Pancreas (tissue), 10 donors: ENCODE measurements around the gene GPR150. TPM values are rescaled to one million over a fixed set of nuclear protein-coding genes. Genes with fewer than 3 reads are reported as not detected.

Source experiments
- ATAC-seq, 4 donors: fragments of 200-7000 bp; cut with Tn5 transposase; one replicate each; pipeline versions ENCODE4 v1.8.0 to v1.9.1; 2020; ENCODE audit warnings: mild to moderate bottlenecking in 4 of 4, moderate library complexity in 4 of 4
- DNase-seq, 6 donors: peaks; one replicate each; pipeline ENCODE4 v3.0.0-alpha.2; 2020
- FAIRE-seq: peaks from 2 replicates; lab custom pipeline; 2012; peaks lifted over from hg19 to GRCh38; lab: Jason Lieb, UNC
- H3K27ac ChIP-seq, 4 donors: fragments of 200-600 bp; sonication (generic); 1 replicate in 3 of 4; 2 replicates in 1 of 4; pipeline versions ENCODE4 v1.5.0 to v1.8.0; 2020
- H3K27me3 ChIP-seq, 4 donors: fragments of 200-600 bp; one replicate each; pipeline ENCODE4 v1.8.0; 2021
- H3K36me3 ChIP-seq, 3 donors: fragments of 200-600 bp; sonication (generic) in 1 of 3; one replicate each; pipeline versions ENCODE4 v1.5.0 to v1.8.0; 2020 to 2021
- H3K4me1 ChIP-seq, 3 donors: fragments of 200-600 bp; one replicate each; pipeline ENCODE4 v1.8.0; 2021
- H3K4me3 ChIP-seq, 4 donors: fragments of 200-600 bp; sonication (generic) in 2 of 4; one replicate each; pipeline versions ENCODE4 v1.5.0 to v1.8.0; 2020 to 2021
- H3K9me3 ChIP-seq, 4 donors: fragments of 200-600 bp; one replicate each; pipeline ENCODE4 v1.8.0; 2021
- WGBS, 2 donors: extraction: QIAGEN DNeasy Blood & Tissue Kit; methylation state at CpG; one replicate each; pipeline ENCODE4 v1.1.7; 2013; 5-methylcytosine and 5-hydroxymethylcytosine counted together
- intact Hi-C, 3 donors: fragments of 100-400 bp; cut with DNase I; formaldehyde crosslinking; loops; one replicate each; pipeline versions ENCODE4 v1.11.1 to v1.14.2; 2022
- polyA plus RNA-seq, 2 donors: library from polyadenylated mRNA; stranded (reverse); fragments of 200-250 nt; gene quantifications; one replicate each; pipeline ENCODE4 v1.2.3, GENCODE V29; 2013
- total RNA-seq, 6 donors: library from RNA; stranded (reverse); fragmentation: NEBNext Ultra II Directional in 4 of 6; extraction: Animal tissue kit (Norgen Biotek cat#: 25700) in 4 of 6; gene quantifications; one replicate each; pipeline versions ENCODE4 v1.2.1 to v1.2.4, GENCODE V29; 2021 to 2023
- TF ChIP-seq, protein P1 (sequence below), 4 donors: fragments of 200-600 bp; sonication (generic) in 3 of 4; IDR thresholded peaks; one replicate each; pipeline versions ENCODE4 v1.5.0 to v1.8.0; 2021; ENCODE audit warnings: antibody characterized with exemption in 4 of 4
- donor health status: healthy with polysubstance abuse.
- donor health status: DM: no; HTN: no; CAD: no; lungs with moderate emphysema.
- donor health status: DM: no; HTN: no; CAD: no.
- donor health status: control.
- donor health status: control.
- donor health status: Bipolar disorder and iron deficiency.
- donor health status: DM: yes; HTN: yes; CAD: no.
- donor health status: DM: no; HTN: no; CAD: no.
- donor health status: DM: no; HTN: no; CAD: no.
- donor health status: DM: yes; HTN: yes; CAD: no.

The GPR150 gene
- total and polyA plus RNA-seq, 8 donors, result 0.61 to 5.7 (median 2.0) TPM

- no peaks in the 10 kb centered on the region for H3K36me3 ChIP-seq
- intact Hi-C loops, result loop anchor here in 1 of 3 donors (5.0 to 10.0 kb wide), 2 partner anchors 71 to 183 kb away; partner anchors contain the start of gene RHOBTB3
- no peaks in the 10 kb centered on the region for H3K9me3 ChIP-seq
- TF ChIP-seq, protein P1, sequence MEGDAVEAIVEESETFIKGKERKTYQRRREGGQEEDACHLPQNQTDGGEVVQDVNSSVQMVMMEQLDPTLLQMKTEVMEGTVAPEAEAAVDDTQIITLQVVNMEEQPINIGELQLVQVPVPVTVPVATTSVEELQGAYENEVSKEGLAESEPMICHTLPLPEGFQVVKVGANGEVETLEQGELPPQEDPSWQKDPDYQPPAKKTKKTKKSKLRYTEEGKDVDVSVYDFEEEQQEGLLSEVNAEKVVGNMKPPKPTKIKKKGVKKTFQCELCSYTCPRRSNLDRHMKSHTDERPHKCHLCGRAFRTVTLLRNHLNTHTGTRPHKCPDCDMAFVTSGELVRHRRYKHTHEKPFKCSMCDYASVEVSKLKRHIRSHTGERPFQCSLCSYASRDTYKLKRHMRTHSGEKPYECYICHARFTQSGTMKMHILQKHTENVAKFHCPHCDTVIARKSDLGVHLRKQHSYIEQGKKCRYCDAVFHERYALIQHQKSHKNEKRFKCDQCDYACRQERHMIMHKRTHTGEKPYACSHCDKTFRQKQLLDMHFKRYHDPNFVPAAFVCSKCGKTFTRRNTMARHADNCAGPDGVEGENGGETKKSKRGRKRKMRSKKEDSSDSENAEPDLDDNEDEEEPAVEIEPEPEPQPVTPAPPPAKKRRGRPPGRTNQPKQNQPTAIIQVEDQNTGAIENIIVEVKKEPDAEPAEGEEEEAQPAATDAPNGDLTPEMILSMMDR (IDR thresholded peaks at IDR 0.05), result peak; percentile 37 to 66 (median 51)
- peak overlapping the region in 1 of 4 donors; percentile 12 for H3K27ac ChIP-seq
- DNase-seq (peak in 1 of 6 donors; percentile 38), ATAC-seq (peak; percentile 50 to 80 (median 73)), FAIRE-seq (peak; percentile 97)
- no peaks in the 10 kb centered on the region for H3K27me3 ChIP-seq
- H3K4me3 ChIP-seq, result no peak overlapping the region
- 1 to 3% methylated on average over 3 of the region's 3 CpGs for WGBS, 2 donors
- peaks cover 0 to 10% (median 8%) of the 10 kb centered on the region in 3 donors for H3K4me1 ChIP-seq
These were observed 44.4 kb downstream of the GPR150 start for GRCh38 chr5:95664204-95664786.

GRCh38 chr5:95667061-95667618, 47.3 kb downstream of the GPR150 start:
- TF ChIP-seq, protein P1 (IDR thresholded peaks at IDR 0.05), result no peak
- DNase-seq (peak in 2 of 6 donors; percentile 38 to 41), ATAC-seq (peak; percentile 49 to 71 (median 68)), FAIRE-seq (no peak)
- 48 to 74% methylated on average over 4 of the region's 4 CpGs for WGBS, 2 donors
- intact Hi-C loops, result loop anchor here in 1 of 3 donors (10.0 kb wide), 1 partner anchor 68 kb away; the partner anchor contains the start of gene RHOBTB3
- Histone ChIP-seq H3K27ac (peak overlapping the region in 2 of 4 donors; percentile 2 to 25), H3K4me1 (peaks cover 0 to 10% (median 8%) of the 10 kb centered on the region in 3 donors), H3K9me3 (no peaks in the 10 kb centered on the region), H3K4me3 (no peak overlapping the region), H3K27me3 (no peaks in the 10 kb centered on the region), H3K36me3 (no peaks in the 10 kb centered on the region)

GRCh38 chr5:95667678-95668077, 47.8 kb downstream of the GPR150 start:
- Histone ChIP-seq H3K4me3 (no peak overlapping the region), H3K27ac (peak overlapping the region in 2 of 4 donors; percentile 2 to 25), H3K4me1 (peaks cover 0 to 14% (median 8%) of the 10 kb centered on the region in 3 donors), H3K27me3 (no peaks in the 10 kb centered on the region), H3K36me3 (no peaks in the 10 kb centered on the region), H3K9me3 (no peaks in the 10 kb centered on the region)
- ATAC-seq (no peak), DNase-seq (no peak), FAIRE-seq (no peak)
- TF ChIP-seq, protein P1 (IDR thresholded peaks at IDR 0.05), result no peak
- intact Hi-C loops, result loop anchor here in 1 of 3 donors (10.0 kb wide), 1 partner anchor 67 kb away; the partner anchor contains the start of gene RHOBTB3

- DNase-seq, result no peak
- no peak for ATAC-seq
- H3K4me3 ChIP-seq, result no peak overlapping the region
- no peaks in the 10 kb centered on the region for H3K36me3 ChIP-seq
- H3K27me3 ChIP-seq, result no peaks in the 10 kb centered on the region
- no peak overlapping the region for H3K27ac ChIP-seq
- H3K9me3 ChIP-seq, result no peaks in the 10 kb centered on the region
- TF ChIP-seq, protein P1 (IDR thresholded peaks at IDR 0.05), result no peak
- FAIRE-seq, result peak; percentile 5
- intact Hi-C loops, result loop anchor here in 1 of 3 donors (10.0 kb wide), 1 partner anchor 67 kb away; the partner anchor contains the start of gene RHOBTB3
- H3K4me1 ChIP-seq, result peaks cover 0 to 14% (median 8%) of the 10 kb centered on the region in 3 donors
These were observed 48.3 kb downstream of the GPR150 start for GRCh38 chr5:95668216-95668615.
